HG03565 (cell line): ENCODE results near the gene KLHL29.

Source experiments
- ATAC-seq: cut with Tn5 transposase; IDR thresholded peaks from one replicate; pipeline ENCODE4 v1.9.1; 2021; ENCODE audit warnings: mild to moderate bottlenecking, moderate library complexity; ENCODE audit not compliant: unreplicated experiment

The KLHL29 gene

GRCh38 chr2:23601301-23601965 is 216.5 kb downstream of the KLHL29 start:
- no peak for ATAC-seq

DNA sequence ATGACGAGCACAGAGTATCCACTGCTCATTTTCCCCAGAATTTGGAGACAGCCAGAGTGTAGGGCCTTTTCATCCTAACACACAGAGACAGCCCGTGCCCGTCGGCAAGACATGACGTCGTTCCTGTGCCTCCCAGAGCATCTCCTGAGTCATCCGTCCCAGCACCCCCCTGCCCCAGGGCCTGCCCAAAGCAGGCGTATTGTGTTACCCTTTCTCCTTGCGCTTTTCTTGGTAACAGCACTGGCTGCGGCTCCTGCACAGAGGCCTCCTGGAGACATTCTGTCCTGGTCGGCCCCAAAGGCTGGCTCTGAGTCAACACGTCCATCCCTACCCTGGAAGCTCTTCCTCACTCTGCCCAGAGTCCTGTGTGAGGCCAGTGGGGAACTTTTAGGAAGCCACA is 217.1 kb downstream of the KLHL29 start:
- ATAC-seq: no peak

DNA sequence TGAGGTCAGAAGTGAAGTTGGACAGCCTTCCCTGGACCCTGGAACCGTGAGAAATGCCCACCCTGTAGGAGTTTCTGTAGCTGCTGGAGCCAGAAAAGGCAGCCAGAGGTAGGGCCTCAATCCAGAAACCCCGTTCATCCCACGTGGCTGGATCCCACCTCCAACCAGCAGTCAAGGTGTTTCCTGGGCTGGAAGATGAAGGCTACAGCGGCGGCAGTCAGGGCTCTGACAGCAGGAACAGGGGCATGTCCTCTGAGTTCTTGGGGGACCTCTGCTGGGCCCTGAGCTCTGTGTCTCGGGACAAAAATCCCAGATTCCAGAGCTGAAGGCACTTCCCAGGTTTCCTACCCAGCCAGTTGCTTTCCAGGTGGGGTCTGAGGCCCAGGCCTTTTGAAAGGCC is 218.2 kb downstream of the KLHL29 start:
- no peak for ATAC-seq

DNA sequence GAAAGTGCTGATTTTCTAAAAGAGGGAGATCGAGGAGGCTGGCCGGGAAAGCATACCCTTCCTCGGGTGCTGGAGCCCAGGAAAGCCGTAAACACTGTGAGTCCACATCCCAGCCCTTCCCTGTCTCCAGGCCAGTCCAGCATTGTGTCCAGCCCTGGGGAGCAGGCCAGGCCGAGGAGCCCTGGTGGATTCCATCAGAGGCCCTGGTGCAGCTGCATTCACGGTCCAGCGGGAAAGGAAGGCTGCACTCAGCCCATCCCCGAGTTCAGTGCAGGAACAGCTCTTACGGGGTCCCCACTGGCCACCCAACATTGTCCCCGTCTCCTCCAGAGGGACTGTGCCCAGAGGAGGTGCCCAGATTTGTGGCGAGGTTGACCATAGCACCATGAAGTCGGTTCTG is 218.6 kb downstream of the KLHL29 start:
- ATAC-seq: no peak

- ATAC-seq: no peak
These were observed 219.8 kb downstream of the KLHL29 start for GRCh38 chr2:23604731-23605130.

GRCh38 chr2:23605236-23605635 is 220.3 kb downstream of the KLHL29 start:
- ATAC-seq: no peak

DNA sequence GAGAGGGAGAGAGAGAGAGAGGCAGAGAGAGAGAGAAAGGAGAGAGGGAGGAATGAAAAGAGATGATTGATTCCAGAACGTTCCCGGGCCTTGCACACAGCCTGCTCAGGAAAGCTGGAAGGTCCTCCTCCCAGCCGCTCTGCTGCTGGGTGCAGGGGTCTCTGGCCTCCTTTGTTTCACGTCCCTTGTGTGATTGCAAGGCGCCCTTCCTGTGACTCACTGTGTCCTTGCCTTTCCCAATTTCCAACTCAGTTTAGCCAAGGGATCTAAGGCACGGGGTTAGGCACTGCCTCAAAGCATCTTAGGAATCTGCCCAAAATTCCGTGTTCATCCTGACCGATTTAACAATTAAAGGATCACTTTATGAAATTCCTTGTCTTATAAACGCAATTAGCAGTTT is 221.2 kb downstream of the KLHL29 start:
- ATAC-seq: no peak

GRCh38 chr2:23606968-23607367 is 222.0 kb downstream of the KLHL29 start:
- ATAC-seq: no peak

DNA sequence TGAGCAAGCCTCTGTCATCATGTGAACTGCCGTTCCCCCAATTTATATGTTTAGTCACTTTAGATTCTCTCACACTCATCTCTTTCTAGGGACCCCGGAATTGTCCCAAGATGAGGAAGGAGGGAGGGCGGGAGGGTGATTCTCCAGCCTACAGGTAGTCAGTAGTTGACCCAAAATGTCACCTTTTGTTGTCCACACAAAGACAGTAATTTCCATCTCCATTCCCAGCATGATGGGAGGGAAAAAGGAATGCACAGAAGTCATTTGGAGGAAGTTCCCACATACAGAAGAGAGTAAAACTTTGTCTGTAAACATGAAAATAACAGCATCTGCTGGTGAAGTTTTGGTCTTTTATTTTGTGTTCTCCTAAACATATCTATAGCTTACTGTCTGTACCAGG is 222.9 kb downstream of the KLHL29 start:
- ATAC-seq: no peak

DNA sequence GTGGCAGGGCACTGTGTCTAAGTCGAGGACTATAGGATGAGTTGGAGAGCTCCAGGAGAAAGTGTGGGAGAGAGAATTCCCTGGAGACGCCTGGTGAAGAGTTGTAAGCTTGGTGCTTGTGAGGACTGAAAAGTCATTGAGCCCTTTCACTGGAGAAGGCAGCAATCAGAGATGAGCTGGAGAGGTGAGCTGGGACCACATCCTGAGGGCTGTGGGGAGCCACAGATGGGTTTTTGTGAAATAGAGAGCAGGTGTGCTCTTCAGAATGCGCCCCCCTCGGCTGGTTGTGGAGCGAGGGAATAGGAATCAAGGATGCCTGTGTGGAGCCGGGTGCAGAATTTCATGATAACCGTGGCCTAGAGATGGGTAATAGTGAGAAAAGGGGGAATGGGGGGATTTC is 224.3 kb downstream of the KLHL29 start:
- ATAC-seq: no peak

GRCh38 chr2:23611839-23612238 is 226.9 kb downstream of the KLHL29 start:
- ATAC-seq: no peak

- no peak for ATAC-seq
These were observed 229.7 kb downstream of the KLHL29 start for GRCh38 chr2:23614701-23615100.

DNA sequence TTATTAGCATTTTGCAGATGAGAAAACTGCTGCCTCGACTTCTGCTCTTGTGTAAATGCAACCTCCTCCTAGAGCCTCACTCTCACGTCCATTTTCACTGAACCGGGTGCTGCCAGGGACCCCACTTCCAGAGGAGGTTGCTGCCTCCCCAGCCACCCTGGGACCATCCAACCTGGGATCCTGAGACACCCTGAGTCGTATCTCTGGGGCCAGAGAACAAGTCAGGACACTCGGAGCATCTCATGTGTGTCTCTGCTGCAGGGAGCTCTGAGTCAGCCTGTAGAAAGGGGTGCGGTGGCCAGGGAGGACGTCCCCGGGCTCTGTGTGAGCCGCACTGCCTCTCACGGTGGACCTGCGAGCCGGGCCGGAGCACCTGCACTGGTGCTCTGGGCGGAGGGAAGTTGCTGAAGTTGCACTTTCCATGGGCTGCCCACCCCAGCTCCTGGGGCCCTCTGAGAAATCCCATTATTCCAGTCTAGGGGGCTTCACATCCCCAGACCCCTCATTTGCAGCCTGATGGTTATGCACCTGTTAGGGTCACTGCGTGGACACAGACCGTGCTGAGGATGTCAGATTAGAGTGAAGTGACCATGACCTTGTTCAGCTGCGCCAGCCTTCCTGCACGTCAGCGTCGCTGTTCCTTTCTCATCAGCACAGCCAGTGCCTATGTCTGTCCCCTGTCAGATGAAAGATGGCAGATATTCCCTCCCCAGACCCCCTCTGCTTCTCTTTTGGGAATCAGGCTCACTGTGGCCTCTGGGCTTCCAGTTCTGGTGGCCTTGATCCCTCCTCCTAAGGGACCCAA is 230.4 kb downstream of the KLHL29 start:
- ATAC-seq: no peak

DNA sequence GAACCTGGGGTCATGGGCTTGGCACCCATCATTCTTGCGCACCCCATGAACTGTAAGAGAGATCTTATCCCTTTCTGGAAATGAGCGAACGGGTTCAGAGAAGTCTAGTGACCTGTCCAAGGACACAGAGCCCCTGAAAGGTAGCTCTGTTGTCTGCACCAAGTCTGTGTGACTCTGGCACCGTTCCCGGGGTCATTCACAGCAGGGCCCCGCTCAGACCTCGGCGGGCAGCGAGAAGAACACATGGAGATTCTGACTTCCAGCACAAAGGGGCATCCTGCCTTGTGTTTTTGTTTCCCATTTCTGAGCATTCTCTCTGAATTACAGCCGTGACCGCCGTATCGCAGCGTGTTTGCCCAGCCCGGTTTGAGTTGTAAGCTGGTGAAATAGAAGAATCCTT is 231.7 kb downstream of the KLHL29 start:
- ATAC-seq: no peak

GRCh38 chr2:23617167-23617810 is 232.3 kb downstream of the KLHL29 start:
- ATAC-seq: no peak

- ATAC-seq: no peak
These were observed 232.8 kb downstream of the KLHL29 start for GRCh38 chr2:23617811-23618215.

DNA sequence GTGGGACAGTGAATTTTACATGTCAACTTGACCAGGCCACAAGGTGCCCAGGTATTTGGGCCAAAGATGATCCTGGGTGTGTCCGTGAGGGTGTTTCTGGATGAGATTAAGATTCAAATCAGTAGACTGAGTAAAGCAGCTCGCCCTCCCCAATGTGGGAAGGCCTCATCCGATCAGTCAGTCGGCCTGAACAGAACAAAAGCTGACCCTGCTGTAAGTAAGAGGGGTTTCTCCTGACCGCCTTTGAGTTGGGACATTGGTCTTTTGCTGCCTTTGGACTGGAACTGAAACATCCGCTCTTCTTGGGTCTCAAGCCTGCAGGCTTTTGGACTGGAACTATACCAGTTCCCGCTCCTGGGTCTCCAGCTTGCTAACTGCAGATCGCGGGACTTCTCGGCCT is 233.3 kb downstream of the KLHL29 start:
- ATAC-seq: no peak

- ATAC-seq: no peak
These were observed 234.0 kb downstream of the KLHL29 start for GRCh38 chr2:23618794-23619530.

GRCh38 chr2:23619941-23620340 is 235.0 kb downstream of the KLHL29 start:
- no peak for ATAC-seq

DNA sequence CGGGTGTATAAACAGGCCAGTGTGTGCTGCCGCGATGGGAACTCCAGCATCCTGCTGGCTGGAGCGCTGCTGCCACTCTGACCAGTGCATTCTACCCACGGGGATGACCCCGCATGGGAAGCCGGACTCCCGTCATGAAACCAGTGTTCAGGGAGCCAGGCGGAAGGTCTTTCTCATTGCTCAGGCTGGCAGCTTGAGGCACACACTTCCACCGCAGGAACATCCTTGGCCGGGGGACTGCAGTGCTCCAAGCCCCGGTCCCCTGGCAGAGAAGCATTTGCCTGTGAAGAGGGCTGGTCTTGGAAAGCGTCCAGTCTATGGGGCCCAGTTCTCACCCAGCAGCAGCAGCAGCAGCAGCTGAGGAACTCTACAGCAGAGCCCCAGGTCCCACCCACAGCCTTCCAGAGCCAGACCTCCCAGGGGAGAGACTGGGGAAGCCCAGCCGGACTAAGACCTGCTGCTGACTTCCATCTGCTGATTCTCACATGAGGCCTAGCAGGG is 235.9 kb downstream of the KLHL29 start:
- ATAC-seq: no peak

DNA sequence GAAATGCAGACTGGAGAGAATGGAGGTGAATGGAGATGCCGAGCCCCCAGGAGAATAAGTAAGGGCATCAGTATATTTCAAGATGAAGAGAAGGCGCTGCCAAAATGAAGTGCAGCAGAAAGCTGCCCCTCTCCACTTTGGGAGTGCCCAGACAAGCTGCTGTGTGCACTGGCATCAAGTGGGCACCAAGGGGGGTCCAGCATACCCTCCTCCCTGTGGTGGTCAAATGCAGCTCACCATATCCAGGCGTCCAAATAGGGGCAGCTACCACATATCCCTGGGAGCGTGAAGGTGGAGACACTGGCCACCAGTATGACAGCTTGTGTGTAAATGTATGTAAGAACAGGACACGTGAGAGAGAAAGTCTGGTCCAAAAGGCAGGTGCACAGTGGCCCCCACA is 236.6 kb downstream of the KLHL29 start:
- ATAC-seq: no peak
